HCT116 (cell line): ENCODE data around the gene CDKAL1.

Source experiments
- CBX3 ChIP-seq: IDR thresholded peaks from 2 replicates; pipeline ENCODE4 v1.6.1; 2012; ENCODE audit warnings: low read depth
- CTCF ChIP-seq, 3 experiments: fragments of 200-600 bp in 1 of 3; sonication (generic) in 1 of 3; IDR thresholded peaks in 2 of 3; conservative IDR thresholded peaks in 1 of 3; 2 replicates each; pipeline ENCODE4 v1.5.1; 2012 to 2017; ENCODE audit warnings: low read depth in 2 of 3, low read length in 2 of 3, antibody characterized with exemption in 1 of 3, borderline replicate concordance in 1 of 3, control low read depth in 1 of 3, mild to moderate bottlenecking in 1 of 3, mixed read lengths in 1 of 3, mixed run types in 1 of 3, moderate library complexity in 1 of 3; ENCODE audit not compliant: insufficient read depth in 1 of 3
- EGR1 ChIP-seq: IDR thresholded peaks from 2 replicates; pipeline ENCODE4 v1.6.1; 2012; ENCODE audit warnings: low read depth
- EZH2 ChIP-seq: fragments of 200-600 bp; sonication (generic); IDR thresholded peaks from 2 replicates; pipeline ENCODE4 v1.6.1; 2017; ENCODE audit warnings: antibody characterized with exemption, mixed run types
- EZH2phosphoT487 ChIP-seq: fragments of 200-600 bp; IDR thresholded peaks from 2 replicates; pipeline ENCODE4 v1.6.1; 2018; ENCODE audit warnings: antibody characterized with exemption, borderline replicate concordance
- POLR2A ChIP-seq: IDR thresholded peaks from 2 replicates; pipeline ENCODE4 v1.7.0; 2011; ENCODE audit warnings: borderline replicate concordance; ENCODE audit not compliant: insufficient read depth, insufficient read length; ENCODE audit errors: extremely low read depth
- POLR2AphosphoS5 ChIP-seq: IDR thresholded peaks from 2 replicates; pipeline ENCODE4 v1.6.1; 2011; ENCODE audit warnings: mild to moderate bottlenecking, low read depth, low read length, moderate library complexity
- SIN3A ChIP-seq: IDR thresholded peaks from 2 replicates; pipeline ENCODE4 v1.6.1; 2012; ENCODE audit warnings: low read depth
- SRF ChIP-seq: IDR thresholded peaks from 2 replicates; pipeline ENCODE4 v1.6.1; 2012; ENCODE audit warnings: low read depth
- YY1 ChIP-seq: IDR thresholded peaks from 2 replicates; pipeline ENCODE4 v1.6.1; 2011; ENCODE audit warnings: low read length, low read depth, moderate library complexity, mild to moderate bottlenecking; ENCODE audit not compliant: insufficient replicate concordance; ENCODE audit errors: extremely low read depth
- TF ChIP-seq, protein P1 (sequence below): IDR thresholded peaks from 2 replicates; pipeline ENCODE4 v1.6.1; 2012
- TF ChIP-seq, protein P2 (sequence below): IDR thresholded peaks from 2 replicates; pipeline ENCODE4 v1.6.1; 2012; ENCODE audit warnings: low read depth

DNA sequence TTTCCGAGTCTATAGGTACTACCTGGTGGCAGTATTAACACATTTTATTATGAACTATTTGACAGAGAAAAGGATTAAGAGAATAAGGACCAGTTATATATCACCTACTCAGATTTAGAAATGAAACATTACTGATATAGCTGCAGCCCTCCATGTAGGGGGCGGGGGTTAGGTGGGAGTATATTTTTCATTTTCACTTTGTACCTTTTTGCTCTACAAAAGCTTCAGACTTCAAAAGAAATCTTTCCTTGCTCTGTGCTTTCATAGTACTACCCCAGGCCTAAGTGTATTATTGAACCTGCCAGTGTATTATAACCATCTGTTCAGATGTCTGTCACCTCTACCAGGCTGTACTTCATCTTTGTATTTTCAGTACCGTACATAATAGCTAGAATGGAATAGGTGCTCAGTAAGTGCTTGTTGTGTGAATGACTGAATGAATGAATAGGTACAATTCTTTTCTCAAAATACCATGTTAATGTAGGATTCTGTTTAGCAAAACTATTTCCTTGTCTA lies 43.0 kb downstream of the CDKAL1 start:
- TF ChIP-seq CTCF (IDR thresholded peaks at IDR 0.05 in 2 of 3, conservative IDR thresholded peaks at IDR 0.05 in 1 of 3; ENCODE audit: borderline replicate concordance in 1 of 3, insufficient read depth in 1 of 3, low read depth in 2 of 3, low read length in 2 of 3) (no peak), POLR2A (no peak), EZH2 (no peak), SIN3A (no peak), EGR1 (no peak), SRF (no peak), POLR2AphosphoS5 (no peak), YY1 (no peak), CBX3 (no peak), EZH2phosphoT487 (no peak)
- TF ChIP-seq, protein P1, sequence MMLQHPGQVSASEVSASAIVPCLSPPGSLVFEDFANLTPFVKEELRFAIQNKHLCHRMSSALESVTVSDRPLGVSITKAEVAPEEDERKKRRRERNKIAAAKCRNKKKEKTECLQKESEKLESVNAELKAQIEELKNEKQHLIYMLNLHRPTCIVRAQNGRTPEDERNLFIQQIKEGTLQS, result no peak
- TF ChIP-seq, protein P2, sequence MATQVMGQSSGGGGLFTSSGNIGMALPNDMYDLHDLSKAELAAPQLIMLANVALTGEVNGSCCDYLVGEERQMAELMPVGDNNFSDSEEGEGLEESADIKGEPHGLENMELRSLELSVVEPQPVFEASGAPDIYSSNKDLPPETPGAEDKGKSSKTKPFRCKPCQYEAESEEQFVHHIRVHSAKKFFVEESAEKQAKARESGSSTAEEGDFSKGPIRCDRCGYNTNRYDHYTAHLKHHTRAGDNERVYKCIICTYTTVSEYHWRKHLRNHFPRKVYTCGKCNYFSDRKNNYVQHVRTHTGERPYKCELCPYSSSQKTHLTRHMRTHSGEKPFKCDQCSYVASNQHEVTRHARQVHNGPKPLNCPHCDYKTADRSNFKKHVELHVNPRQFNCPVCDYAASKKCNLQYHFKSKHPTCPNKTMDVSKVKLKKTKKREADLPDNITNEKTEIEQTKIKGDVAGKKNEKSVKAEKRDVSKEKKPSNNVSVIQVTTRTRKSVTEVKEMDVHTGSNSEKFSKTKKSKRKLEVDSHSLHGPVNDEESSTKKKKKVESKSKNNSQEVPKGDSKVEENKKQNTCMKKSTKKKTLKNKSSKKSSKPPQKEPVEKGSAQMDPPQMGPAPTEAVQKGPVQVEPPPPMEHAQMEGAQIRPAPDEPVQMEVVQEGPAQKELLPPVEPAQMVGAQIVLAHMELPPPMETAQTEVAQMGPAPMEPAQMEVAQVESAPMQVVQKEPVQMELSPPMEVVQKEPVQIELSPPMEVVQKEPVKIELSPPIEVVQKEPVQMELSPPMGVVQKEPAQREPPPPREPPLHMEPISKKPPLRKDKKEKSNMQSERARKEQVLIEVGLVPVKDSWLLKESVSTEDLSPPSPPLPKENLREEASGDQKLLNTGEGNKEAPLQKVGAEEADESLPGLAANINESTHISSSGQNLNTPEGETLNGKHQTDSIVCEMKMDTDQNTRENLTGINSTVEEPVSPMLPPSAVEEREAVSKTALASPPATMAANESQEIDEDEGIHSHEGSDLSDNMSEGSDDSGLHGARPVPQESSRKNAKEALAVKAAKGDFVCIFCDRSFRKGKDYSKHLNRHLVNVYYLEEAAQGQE, result no peak
